OCI-LY3 (cell line): ENCODE data around the gene EDEM2.

Source experiments
- CTCF ChIP-seq: fragments of 200-600, 300-600 bp; sonication (generic); IDR thresholded peaks from 2 replicates; pipeline ENCODE4 v1.5.1; 2014; ENCODE audit warnings: antibody characterized with exemption, low read length, low read depth
- EZH2phosphoT487 ChIP-seq: fragments of 200-600 bp; shearing (Covaris generic); IDR thresholded peaks from 2 replicates; pipeline ENCODE4 v1.6.1; 2018; ENCODE audit warnings: antibody characterized with exemption, mixed run types, low read depth

GRCh38 chr20:35122756-35123405, 24.3 kb downstream of the EDEM2 start:
- TF ChIP-seq CTCF (no peak), EZH2phosphoT487 (no peak)
